Epithelial cell of esophagus (primary cell): ENCODE measurements around the gene RBBP8NL.
A peak's percentile ranks its signal among the peaks of the same experiment; 100 is the strongest.
"Not testable (repeated sequence)": the region's sequence is repeated elsewhere in the genome, so short reads cannot be mapped to it uniquely, and the experiment has no call there.

Source experiments
- DNase-seq: peaks from one replicate; pipeline ENCODE4 v3.0.0; 2010; ENCODE audit warnings: low read depth
- H3K4me3 ChIP-seq: 2 replicates; pipeline ENCODE4 v1.5.1; 2011; ENCODE audit warnings: mild to moderate bottlenecking, low read length, control low read depth
- CTCF ChIP-seq: IDR thresholded peaks from 2 replicates; pipeline ENCODE4 v1.5.1; 2011; ENCODE audit warnings: low read depth, mild to moderate bottlenecking, low read length, control low read depth, inconsistent platforms; ENCODE audit not compliant: insufficient read depth; ENCODE audit errors: missing control alignments

The RBBP8NL gene

GRCh38 chr20:62377064-62377461 lies 50.3 kb downstream of the RBBP8NL start:
- H3K4me3 ChIP-seq: no peak overlapping the region
- DNase-seq: no peak
- TF ChIP-seq CTCF: no peak

GRCh38 chr20:62376112-62377063 lies 51.0 kb downstream of the RBBP8NL start:
- H3K4me3 ChIP-seq: no peak overlapping the region
- peak; percentile 58 for TF ChIP-seq CTCF

GRCh38 chr20:62374331-62375152 lies 52.8 kb downstream of the RBBP8NL start:
- no peak for TF ChIP-seq CTCF
- DNase-seq: no peak
- H3K4me3 ChIP-seq: no peak overlapping the region

More at GRCh38 chr20:62376112-62377063, 51.0 kb downstream of the RBBP8NL start:
- DNase-seq: peak; percentile 76

- not testable (repeated sequence) for DNase-seq, H3K4me3 ChIP-seq
Measured at GRCh38 chr20:62373631-62374179, 53.6 kb downstream of the RBBP8NL start.

- H3K4me3 ChIP-seq: no peak overlapping the region
- no peak for TF ChIP-seq CTCF
- no peak for DNase-seq
Measured at GRCh38 chr20:62372042-62372993, 55.0 kb downstream of the RBBP8NL start.

- no peak for DNase-seq
- H3K4me3 ChIP-seq: no peak overlapping the region
- TF ChIP-seq CTCF: no peak
Measured at GRCh38 chr20:62371588-62372041, 55.7 kb downstream of the RBBP8NL start.
